ENCODE measurements around the gene CTTN. TPM values are rescaled to one million over a fixed set of nuclear protein-coding genes. Genes with fewer than 3 reads are reported as not detected.

CTTN gene
- total RNA-seq, 4 donors from 2014 or later: 92.8 to 226 (median 134) TPM

DNA sequence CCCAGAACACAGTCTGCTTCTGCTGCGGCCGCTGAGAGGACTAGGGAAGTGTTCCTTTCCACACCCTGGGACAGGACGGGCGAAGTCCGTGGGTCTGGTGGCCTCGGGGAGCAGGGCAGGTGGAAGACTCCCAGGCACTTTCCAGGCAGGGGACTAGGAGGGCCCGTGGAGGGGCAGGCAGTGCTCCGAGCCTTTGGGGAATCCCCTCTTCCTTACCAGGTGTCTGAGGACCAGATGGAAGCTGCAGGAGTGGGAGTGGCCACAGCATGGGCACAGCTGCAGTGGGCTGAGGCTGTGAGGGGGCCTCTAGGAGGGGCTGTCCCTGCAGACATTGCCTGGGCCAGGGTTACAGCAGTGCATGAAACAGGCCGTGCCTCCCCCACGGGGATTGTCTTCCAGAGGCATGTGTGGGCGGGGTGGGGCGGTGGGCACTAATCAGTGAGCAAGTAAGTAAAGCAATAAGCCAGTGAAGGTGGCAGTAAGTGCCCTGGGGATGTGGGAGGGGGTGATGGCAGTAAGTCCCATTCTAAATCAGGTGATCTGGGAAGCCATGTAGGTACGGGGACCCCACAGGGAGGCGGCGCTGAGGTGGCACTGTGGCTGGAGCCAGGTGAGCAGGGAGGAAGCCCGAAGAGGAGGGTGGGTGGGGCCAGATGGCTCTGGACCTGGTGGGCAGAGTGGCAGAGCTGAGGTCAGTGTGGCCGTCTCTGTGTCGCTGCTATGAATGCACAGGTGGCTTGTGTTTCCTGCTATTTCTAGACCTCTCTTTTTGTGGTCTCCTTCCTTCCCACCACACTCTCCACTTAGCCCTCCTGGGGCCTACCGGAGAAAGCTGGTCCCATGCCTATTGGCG, 66.4 kb downstream of the CTTN start:
- in situ Hi-C loops (cut with MboI; ENCODE audit: low sequenced_read_pairs in 4 of 4) (loop anchor here in 2 of 4 donors (5.0 kb wide), 2 partner anchors 288 to 293 kb away; no protein-coding TSS in a partner anchor), intact Hi-C loops (cut with DNase I; ENCODE audit: low total_unique reads) (no loop called here)
- no peak for ATAC-seq
- Histone ChIP-seq H3K27me3 (no peaks in the 10 kb centered on the region), H3K36me3 (no peaks in the 10 kb centered on the region), H3K27ac (no peak overlapping the region), H3K9me3 (no peaks in the 10 kb centered on the region), H3K4me1 (peaks cover 0 to 6% of the 10 kb centered on the region in 2 donors), H3K4me3 (no peak overlapping the region)
- no peak for TF ChIP-seq POLR2A (IDR thresholded peaks at IDR 0.05)
- TF ChIP-seq CTCF (IDR thresholded peaks at IDR 0.05 in 4 of 5, conservative IDR thresholded peaks at IDR 0.05 in 1 of 5): no peak
- DNase-seq: no peak

GRCh38 chr11:70466154-70466553, 67.8 kb downstream of the CTTN start:
- ATAC-seq (no peak), DNase-seq (no peak)
- TF ChIP-seq POLR2A (IDR thresholded peaks at IDR 0.05): no peak
- TF ChIP-seq CTCF (IDR thresholded peaks at IDR 0.05 in 4 of 5, conservative IDR thresholded peaks at IDR 0.05 in 1 of 5): no peak
- Histone ChIP-seq H3K27ac (no peak overlapping the region), H3K36me3 (no peaks in the 10 kb centered on the region), H3K9me3 (no peaks in the 10 kb centered on the region), H3K4me1 (peaks cover 0 to 9% of the 10 kb centered on the region in 2 donors), H3K4me3 (no peak overlapping the region), H3K27me3 (no peaks in the 10 kb centered on the region)
- in situ Hi-C loops (cut with MboI; ENCODE audit: low sequenced_read_pairs in 4 of 4) (loop anchor here in 2 of 4 donors (5.0 kb wide), 2 partner anchors 286 to 291 kb away; no protein-coding TSS in a partner anchor), intact Hi-C loops (cut with DNase I; ENCODE audit: low total_unique reads) (no loop called here)

- ATAC-seq (no peak), DNase-seq (no peak)
- no peaks in the 10 kb centered on the region for H3K27me3 ChIP-seq
- H3K27ac ChIP-seq: no peak overlapping the region
- peaks cover 0 to 9% of the 10 kb centered on the region in 2 donors for H3K4me1 ChIP-seq
- no peaks in the 10 kb centered on the region for H3K36me3 ChIP-seq
- intact Hi-C loops (cut with DNase I; ENCODE audit: low total_unique reads) (no loop called here), in situ Hi-C loops (cut with MboI; ENCODE audit: low sequenced_read_pairs in 4 of 4) (loop anchor here in 2 of 4 donors (5.0 kb wide), 2 partner anchors 286 to 291 kb away; no protein-coding TSS in a partner anchor)
- no peak for TF ChIP-seq POLR2A (IDR thresholded peaks at IDR 0.05)
- no peak for TF ChIP-seq CTCF (IDR thresholded peaks at IDR 0.05 in 4 of 5, conservative IDR thresholded peaks at IDR 0.05 in 1 of 5)
- no peak overlapping the region for H3K4me3 ChIP-seq
- H3K9me3 ChIP-seq: no peaks in the 10 kb centered on the region
Measured at GRCh38 chr11:70466596-70466995, 68.3 kb downstream of the CTTN start.

- Histone ChIP-seq H3K9me3 (no peaks in the 10 kb centered on the region), H3K27ac (no peak overlapping the region), H3K36me3 (no peaks in the 10 kb centered on the region), H3K4me3 (no peak overlapping the region), H3K27me3 (no peaks in the 10 kb centered on the region), H3K4me1 (peaks cover 0 to 9% of the 10 kb centered on the region in 2 donors)
- intact Hi-C loops (cut with DNase I; ENCODE audit: low total_unique reads): loop anchor here (1.0 kb wide), 1 partner anchor 288 kb away; no protein-coding TSS in a partner anchor
- peak in 1 of 2 donors; percentile 32 for ATAC-seq
- DNase-seq: peak in 1 of 2 donors; percentile 22
- in situ Hi-C loops (cut with MboI; ENCODE audit: low sequenced_read_pairs in 4 of 4): loop anchor here in 2 of 4 donors (5.0 kb wide), 2 partner anchors 285 to 290 kb away; no protein-coding TSS in a partner anchor
- TF ChIP-seq CTCF (IDR thresholded peaks at IDR 0.05 in 4 of 5, conservative IDR thresholded peaks at IDR 0.05 in 1 of 5) (peak; percentile 84 to 96 (median 87)), POLR2A (IDR thresholded peaks at IDR 0.05) (peak in 1 of 2 donors; percentile 3)
Measured at GRCh38 chr11:70467201-70468085, 69.1 kb downstream of the CTTN start.
